GM12892 (cell line): ENCODE measurements around the gene ARSA.

Source experiments
- POLR2A ChIP-seq: IDR thresholded peaks from 2 replicates; pipeline ENCODE4 v1.6.1; 2011; ENCODE audit warnings: low read depth, low read length, control low read depth
- POLR2AphosphoS5 ChIP-seq: IDR thresholded peaks from 2 replicates; pipeline ENCODE4 v1.6.1; 2011; ENCODE audit warnings: low read depth, low read length, control low read depth
- TAF1 ChIP-seq: IDR thresholded peaks from 2 replicates; pipeline ENCODE4 v1.6.1; 2011; ENCODE audit warnings: low read depth, mild to moderate bottlenecking, control low read depth, low read length, borderline replicate concordance

GRCh38 chr22:50603511-50604255 lies 24.3 kb downstream of the ARSA start:
- no peak for TF ChIP-seq POLR2A
- no peak for TF ChIP-seq POLR2AphosphoS5
- no peak for TF ChIP-seq TAF1
